Measurements from ENCODE around the gene KDM5A. TPM values are rescaled to one million over a fixed set of nuclear protein-coding genes. Genes with fewer than 3 reads are reported as not detected.
A peak's percentile ranks its signal among the peaks of the same experiment; 100 is the strongest.
"Not testable (repeated sequence)": the region's sequence is repeated elsewhere in the genome, so short reads cannot be mapped to it uniquely, and the experiment has no call there.

KDM5A gene
- total and polyA plus RNA-seq, 10 of the 15 experiments (the other 5 are each of a cell fraction or from before 2014, with no cell fraction given): 9.0 to 59.9 (median 27.7) TPM

- TF ChIP-seq TCF7 (IDR thresholded peaks at IDR 0.05; ENCODE audit: borderline replicate concordance) (0 out of 2 replicates have a peak, but pooled peaks have one; percentile 10), ZNF384 (IDR thresholded peaks at IDR 0.05; ENCODE audit: borderline replicate concordance, low read depth, low read length) (no peak), PKNOX1 (IDR thresholded peaks at IDR 0.05) (peak; percentile 35; the same call in 1 of the 2 replicates), EGR1 (IDR thresholded peaks at IDR 0.05; ENCODE audit: borderline replicate concordance in 1 of 2, low read depth in 2 of 2, low read length in 2 of 2) (peak; percentile 52 to 54; a peak in 2 of 3 replicates), NFXL1 (IDR thresholded peaks at IDR 0.05; ENCODE audit: borderline replicate concordance) (no peak), ASH2L (IDR thresholded peaks at IDR 0.05; ENCODE audit: borderline replicate concordance, low read depth) (no peak; the same call in 1 of the 2 replicates), ZBTB40 (IDR thresholded peaks at IDR 0.05; ENCODE audit: borderline replicate concordance) (peak; percentile 97), TARDBP (IDR thresholded peaks at IDR 0.05; ENCODE audit: borderline replicate concordance) (peak; percentile 96), USF2 (IDR thresholded peaks at IDR 0.05; ENCODE audit: borderline replicate concordance, low read depth, low read length) (no peak), HDGF (IDR thresholded peaks at IDR 0.05) (no peak), NRF1 (conservative IDR thresholded peaks at IDR 0.05; ENCODE audit: low read depth, low read length) (no peak; the same call in 1 of the 2 replicates), ELK1 (IDR thresholded peaks at IDR 0.05; ENCODE audit: low read depth, low read length) (peak; percentile 99), SREBF1 (IDR thresholded peaks at IDR 0.05; ENCODE audit: low read length) (peak; percentile 65; the same call in 1 of the 2 replicates)
Observed at GRCh38 chr12:389142-390096, at the start of gene KDM5A (continued).

- CTCF ChIA-PET, FAIRE-seq: not testable (repeated sequence)
Observed at GRCh38 chr12:435737-436136, 46.6 kb upstream of the KDM5A start.

More at GRCh38 chr12:435737-436136, 46.6 kb upstream of the KDM5A start:
- WGBS (ENCODE audit: insufficient coverage, insufficient replicate concordance, low lambda C conversion rate, missing lambda C conversion rate): 95% methylated on average over 2 of the region's 2 CpGs
- ATAC-seq; POLR2A ChIA-PET; H4K20me1 ChIP-seq (ENCODE audit: control insufficient read depth, insufficient read depth); in situ Hi-C loops (cut with MboI); H3K4me2 ChIP-seq (ENCODE audit: control insufficient read depth, insufficient read depth); SMC1A ChIA-PET (ENCODE audit: uncharacterized antibody, unreplicated experiment); H3K9ac ChIP-seq (ENCODE audit: control insufficient read depth, insufficient read depth, low read length); RAD21 ChIA-PET (ENCODE audit: unreplicated experiment); intact Hi-C loops (cut with micrococcal nuclease; ENCODE audit: unreplicated experiment); DNase-seq (ENCODE audit: low read depth, low spot score); H3K9me3 ChIP-seq (replicated peaks; ENCODE audit: control insufficient read depth, insufficient read depth, low read length); H3K4me3 ChIP-seq; H3K79me2 ChIP-seq (ENCODE audit: control insufficient read depth, insufficient read depth, low read length); H3K4me1 ChIP-seq (ENCODE audit: control insufficient read depth, insufficient read depth, low read length); BruUV-seq (replicated peaks); H2AFZ ChIP-seq (ENCODE audit: control insufficient read depth, low read depth, low read length); H3K27me3 ChIP-seq (replicated peaks in 1 of 2; ENCODE audit: control insufficient read depth in 2 of 2, insufficient read depth in 2 of 2, low read length in 1 of 2); H3K27ac ChIP-seq (ENCODE audit: control insufficient read depth, insufficient read depth): not testable (repeated sequence)
- peaks cover 2 to 13% of the 10 kb centered on the region in 2 experiments for H3K36me3 ChIP-seq (ENCODE audit: control insufficient read depth in 2 of 2, insufficient read depth in 2 of 2, low read length in 1 of 2)
